GM18951 (cell line): Measurements from ENCODE around the gene DCLRE1A.

Source experiments
- POLR2A ChIP-seq: IDR thresholded peaks from 4 replicates; pipeline ENCODE4 v1.6.1; 2011; ENCODE audit warnings: mild to moderate bottlenecking; ENCODE audit not compliant: insufficient read length, insufficient read depth; ENCODE audit errors: extremely low read depth
- in situ Hi-C: fragments of 300-500 bp; cut with MboI; formaldehyde crosslinking; loops from one replicate; pipeline ENCODE4 v1.12.0; 2022; ENCODE audit warnings: low sequenced_read_pairs, mixed read lengths, inconsistent platforms; ENCODE audit not compliant: unreplicated experiment

DCLRE1A gene

DNA sequence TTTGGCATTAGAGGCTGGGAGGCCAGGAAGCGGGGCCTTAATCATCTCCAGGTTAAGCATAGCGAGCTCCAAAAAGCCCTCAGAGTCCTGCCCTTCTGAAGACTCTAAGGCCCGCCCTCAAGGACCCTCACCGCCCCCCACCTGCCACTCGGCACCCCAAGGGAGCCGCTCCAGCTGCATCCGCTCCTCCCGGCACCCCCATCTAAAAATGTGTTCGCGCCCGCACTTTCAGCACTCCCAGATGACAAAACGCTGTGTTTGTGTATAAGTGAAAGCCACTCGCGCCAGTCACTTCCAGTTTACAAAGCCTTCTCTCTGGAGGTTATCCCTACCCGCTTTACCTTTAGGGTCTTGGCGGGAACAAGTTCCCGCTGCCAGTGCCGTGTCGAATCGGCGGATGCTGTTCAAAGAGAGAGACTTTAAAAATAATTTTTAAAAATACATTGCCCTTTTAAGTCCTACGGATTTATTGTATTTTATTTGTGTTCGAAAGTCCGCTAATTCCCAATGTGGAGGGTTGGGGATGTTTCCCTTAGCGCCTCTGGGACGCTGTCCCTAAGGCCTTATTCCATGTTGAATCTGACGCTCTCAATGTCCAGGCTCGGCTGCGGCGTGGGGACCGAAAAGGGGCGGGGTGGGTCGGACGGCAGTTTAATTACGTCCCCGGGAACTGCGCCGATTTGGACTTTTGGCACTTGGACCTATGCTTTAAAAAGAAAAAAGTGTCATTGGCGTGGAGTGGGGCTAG, at the start of gene DCLRE1A, which contains the start of gene NHLRC2:
TSS of gene DCLRE1A (minus strand) at position 70 of the 748 bp plus-strand sequence. CDS start 900 bp downstream, outside the sequence.
TSS of gene NHLRC2 (plus strand) at position 649 of the 748 bp plus-strand sequence. CDS start 212 bp downstream, outside the sequence.
- TF ChIP-seq POLR2A = peak; percentile 48

DNA sequence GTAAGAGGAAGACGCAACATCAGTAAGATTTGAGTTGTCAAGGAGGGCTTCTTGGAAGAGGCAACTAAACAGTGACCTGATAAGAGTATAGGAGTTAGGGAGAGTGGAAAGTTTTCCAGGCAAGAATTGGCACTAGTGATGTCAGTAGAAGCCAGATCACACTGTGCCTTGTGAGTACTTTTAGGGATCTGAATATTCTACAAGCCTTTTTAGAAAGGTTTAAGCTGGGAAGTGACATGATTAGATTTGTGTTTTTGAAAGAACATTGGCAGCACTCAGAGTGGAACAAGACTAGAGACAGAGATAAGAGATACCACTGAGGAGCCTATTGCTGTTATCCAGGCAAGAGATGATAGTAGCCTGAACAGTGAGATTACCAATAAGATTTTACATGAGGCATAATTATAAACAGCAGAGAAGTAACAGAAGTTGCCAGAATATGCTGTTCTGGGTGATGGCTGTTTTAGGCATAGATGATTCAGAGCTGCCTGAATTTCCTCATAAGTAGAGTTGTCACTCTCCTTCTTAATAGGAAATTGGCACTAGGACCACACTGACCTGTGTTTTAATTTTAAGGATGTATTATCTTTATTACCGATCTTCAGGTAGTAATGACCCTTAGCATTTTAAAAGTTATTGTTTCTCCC, 46.2 kb upstream of the DCLRE1A start:
- in situ Hi-C loops = no loop called here
- TF ChIP-seq POLR2A = no peak

More for the DNA sequence above, at the start of gene DCLRE1A, which contains the start of gene NHLRC2:
- in situ Hi-C loops = no loop called here

DNA sequence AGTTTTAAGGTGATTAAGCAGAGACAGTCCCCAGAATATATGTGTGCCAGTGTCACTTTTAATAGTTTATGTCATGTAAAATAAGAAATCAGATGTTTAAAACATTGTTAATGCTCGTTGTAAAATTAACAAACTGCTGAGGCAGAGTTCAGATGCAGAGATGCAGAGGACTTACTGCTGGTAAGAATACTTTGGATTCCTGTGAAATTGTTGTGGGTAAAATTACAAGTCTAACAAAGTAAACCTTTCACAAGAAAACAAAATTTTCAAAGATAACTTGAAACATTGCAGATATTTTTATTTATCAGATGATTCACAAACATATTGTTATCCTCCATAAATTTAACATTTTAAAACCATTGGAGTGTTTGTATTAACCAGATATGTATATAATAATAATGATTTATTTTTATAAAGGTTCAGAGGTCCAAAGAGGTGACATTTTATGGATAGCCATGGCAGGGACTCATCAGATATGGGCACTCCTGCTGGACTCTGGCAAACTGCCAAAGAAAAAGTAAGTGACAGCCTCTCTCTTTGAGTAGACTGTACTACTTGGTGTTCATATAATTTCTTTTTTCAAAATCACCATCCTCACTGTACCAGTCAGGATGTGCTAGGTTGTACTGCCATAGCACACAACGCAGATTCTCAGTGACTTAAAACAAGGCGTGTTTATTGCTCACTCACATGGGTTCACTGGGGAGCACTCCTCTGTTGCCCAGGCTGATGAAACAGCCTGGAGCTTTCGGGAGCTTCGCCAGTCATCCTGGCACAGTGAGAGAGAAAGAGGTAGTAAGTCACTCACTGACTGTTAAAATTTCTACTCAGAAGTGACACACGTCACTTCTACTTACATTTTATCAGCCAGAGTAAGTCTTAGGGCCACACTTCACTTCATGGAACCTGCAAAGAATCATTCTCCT, 44.1 kb upstream of the DCLRE1A start:
- no peak for TF ChIP-seq POLR2A
- in situ Hi-C loops = no loop called here

DNA sequence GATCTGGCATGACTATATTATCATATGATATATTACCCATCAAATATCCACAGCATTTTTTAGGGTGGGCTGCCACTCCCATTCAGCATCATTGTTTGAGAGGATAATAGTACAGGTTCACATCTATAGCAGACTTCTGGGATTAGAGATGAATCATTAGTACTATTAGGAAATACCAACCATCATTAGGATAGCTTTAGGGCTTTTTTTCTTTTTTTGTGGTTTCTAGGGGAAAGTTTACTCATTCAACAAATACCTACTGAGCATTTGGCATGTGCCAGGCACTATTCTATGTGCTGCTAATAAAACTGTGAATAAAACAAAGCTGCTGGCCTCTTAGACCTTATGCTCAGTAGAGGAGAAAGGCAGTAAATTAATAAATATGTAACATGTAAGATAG, 41.1 kb upstream of the DCLRE1A start:
- no peak for TF ChIP-seq POLR2A
- in situ Hi-C loops = no loop called here

DNA sequence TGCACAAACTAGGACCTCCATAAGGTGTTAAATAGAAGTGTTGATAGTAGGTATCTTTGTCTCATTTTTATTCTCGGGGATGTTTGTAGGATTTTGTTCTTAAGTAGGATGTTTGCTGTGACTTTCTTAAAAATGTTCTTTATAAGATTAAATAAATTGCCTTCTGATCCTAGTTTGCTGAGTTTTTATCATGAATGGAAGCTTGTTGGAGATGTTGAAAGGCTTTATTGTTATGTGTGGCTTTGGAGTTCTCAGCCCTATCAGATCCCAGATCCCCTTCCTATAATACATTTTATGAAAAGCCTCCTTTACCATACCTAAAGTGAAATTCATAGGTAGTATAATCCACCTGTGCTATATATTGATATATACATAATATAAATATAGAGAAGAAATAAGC, 40.7 kb upstream of the DCLRE1A start:
- in situ Hi-C loops = no loop called here

DNA sequence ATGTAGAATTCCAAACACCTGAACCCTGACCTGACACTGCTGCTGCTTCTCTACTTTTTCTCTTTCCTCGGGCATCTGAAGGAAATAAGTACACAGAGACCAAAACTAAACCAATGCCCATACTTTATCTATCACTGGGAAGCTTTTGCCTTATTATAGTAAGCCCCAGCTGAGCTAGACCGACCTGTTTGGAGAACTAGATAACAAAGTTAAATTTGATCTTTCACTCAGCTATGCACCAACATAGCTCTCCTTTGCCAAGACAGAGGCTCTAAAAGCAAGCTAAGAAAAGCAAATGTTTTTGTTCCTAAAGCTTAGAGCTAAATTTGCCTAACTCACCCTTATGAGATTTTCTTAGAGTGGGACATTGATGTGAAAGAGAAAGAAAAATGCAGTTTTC, 39.7 kb upstream of the DCLRE1A start:
- in situ Hi-C loops = no loop called here
- no peak for TF ChIP-seq POLR2A

More for the DNA sequence above, 40.7 kb upstream of the DCLRE1A start:
- TF ChIP-seq POLR2A = no peak

DNA sequence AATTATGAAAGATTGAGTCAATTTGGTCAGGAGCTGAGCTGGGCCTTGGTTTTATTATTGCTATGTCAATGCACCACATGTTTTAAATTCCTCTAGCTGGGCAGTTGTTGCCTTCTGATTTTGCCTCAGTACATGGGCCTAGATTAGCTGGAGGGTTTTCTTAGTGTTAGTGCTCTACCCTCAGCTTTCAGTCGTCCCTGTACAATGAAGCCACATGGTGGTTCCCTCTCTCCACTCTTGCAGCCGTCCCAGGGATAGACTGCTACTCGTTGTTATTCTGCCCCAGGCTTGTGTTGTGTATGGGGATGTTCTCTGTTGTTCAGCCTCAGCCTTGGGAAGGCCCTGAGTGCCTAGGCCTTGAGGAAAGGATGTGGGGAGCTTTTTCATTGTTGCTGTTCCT, 37.6 kb upstream of the DCLRE1A start:
- in situ Hi-C loops = no loop called here
- TF ChIP-seq POLR2A = no peak

DNA sequence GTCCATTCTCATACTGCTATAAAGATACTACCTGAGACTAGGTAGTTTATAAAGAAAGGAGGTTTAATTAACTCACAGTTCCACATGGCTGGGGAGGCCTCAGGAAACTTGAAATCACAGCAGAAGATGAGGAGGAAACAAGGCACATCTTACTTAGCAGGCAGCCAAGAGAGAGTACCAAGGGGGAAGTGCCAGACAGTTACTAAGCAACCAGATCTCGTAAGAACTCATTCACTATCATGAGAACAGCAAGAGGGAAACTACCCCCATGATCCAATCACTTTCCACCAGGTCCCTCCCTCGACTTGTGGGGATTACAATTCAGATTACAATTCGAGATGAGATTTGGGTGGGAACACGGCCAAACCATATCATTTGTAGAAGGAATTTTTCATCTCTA, 36.9 kb upstream of the DCLRE1A start:
- TF ChIP-seq POLR2A = no peak
- in situ Hi-C loops = no loop called here

DNA sequence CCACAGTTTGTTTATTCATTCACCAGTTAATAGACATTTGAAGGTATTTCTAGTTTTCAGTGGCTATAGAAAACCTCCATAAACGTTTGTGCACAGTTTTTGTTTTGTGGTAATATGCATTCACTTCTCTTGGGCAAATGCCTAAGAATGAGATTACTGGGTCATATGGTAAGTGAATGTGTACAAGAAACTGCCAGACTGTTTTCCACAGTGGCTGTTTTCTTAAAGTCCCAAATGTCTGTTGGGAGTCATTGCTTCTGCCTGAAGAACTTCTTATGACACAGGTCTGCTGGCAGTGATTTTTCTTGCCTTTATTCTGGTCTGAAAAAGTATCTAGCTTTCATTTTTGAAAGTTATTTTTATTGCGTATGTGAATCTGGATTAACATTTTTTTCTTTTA, 36.0 kb upstream of the DCLRE1A start:
- TF ChIP-seq POLR2A = no peak
- in situ Hi-C loops = no loop called here

DNA sequence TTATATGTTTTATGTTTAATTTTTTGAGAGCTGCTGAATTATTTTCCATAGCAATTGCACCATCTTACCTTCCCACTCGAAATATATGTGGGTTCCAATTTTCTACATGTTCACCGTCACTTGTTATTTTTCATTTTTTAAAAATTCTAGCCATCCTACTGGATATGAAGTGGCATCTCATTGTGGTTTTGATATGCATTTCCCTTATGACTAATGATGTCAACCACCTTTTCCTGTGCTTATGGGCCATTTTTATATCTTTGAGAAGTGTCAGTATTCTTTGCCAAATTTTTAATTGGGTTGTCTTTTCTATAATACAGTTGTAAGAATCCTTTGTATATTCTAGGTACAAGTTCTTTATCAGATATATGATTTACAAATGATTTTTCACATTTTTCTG, 28.4 kb upstream of the DCLRE1A start:
- TF ChIP-seq POLR2A = no peak
- in situ Hi-C loops = no loop called here

DNA sequence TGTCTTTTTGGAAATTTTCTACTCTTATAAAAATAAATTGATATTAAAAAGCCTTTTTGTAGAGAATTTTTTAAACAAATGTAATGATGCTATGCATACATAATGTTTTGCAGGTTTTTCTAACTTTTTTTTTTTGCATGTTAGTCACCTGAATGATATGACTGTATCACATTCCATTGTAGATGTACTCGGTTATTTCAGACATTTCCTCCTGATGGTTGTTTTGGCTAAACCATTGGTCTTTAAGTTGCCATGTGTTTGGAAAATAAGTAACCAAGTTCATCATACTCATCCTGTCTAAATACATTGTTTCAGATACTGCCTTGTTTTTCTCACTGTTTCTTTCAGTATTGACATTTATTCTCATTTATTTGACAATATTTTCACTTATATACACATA, 26.4 kb upstream of the DCLRE1A start:
- in situ Hi-C loops = no loop called here

DNA sequence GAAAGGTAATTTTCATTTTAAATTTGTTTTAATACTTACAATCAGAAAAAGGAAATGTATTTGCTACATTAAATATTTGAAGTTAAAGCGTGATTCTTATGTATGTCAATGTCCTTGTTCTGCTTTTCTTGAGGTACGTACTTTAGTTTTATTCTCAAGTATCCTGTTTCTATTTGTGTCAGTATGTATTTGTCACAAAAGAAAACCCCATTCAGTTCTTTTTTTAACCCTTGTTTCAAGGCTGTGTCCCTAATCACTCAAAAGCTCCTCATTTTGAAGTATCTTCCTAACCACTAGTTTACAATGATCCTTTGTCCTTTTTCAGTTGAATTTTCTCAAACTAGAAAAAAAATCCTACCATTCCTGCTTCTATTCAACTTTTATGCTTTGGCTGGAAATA, 25.8 kb upstream of the DCLRE1A start:
- TF ChIP-seq POLR2A = no peak
- in situ Hi-C loops = no loop called here

More for the DNA sequence above, 26.4 kb upstream of the DCLRE1A start:
- no peak for TF ChIP-seq POLR2A

DNA sequence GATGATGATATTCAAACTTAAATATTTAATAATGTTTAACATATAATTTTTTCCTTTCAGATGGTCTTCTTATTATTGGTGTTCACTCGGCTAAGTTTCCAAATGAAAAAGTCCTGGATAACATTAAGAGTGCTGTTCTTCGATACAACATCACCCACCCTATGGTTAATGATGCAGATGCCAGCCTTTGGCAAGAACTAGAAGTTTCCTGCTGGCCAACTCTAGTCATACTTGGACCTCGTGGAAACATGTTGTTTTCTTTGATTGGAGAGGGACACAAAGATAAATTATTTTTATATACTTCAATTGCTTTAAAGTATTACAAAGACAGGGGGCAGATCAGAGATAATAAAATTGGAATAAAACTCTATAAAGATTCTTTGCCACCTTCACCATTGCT, 22.6 kb upstream of the DCLRE1A start:
- no peak for TF ChIP-seq POLR2A
- in situ Hi-C loops = no loop called here
